ENCODE results near the gene FAM221B.
A peak's percentile ranks its signal among the peaks of the same experiment; 100 is the strongest.

The FAM221B gene

DNA sequence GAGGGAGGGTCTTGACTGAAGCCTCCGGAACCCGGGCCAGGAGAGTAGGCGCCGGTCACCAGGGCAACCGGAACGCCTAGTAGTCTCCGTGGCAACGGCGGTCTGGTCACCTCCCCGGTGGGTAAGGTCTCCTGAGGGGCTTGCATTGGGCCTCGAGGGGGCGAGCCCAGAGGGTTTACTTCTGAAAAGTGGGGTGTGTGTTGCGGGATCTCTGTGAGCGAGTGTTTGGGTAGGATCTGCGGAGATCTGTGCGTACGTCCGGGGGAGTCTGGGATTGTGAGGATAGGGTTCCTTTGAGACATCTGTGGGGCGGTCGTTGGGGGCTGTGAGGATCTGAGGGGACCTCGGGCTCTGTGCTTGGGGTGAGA lies at the start of gene FAM221B:
Gene FAM221B (minus strand): TSS at position 17 of the 368 bp plus-strand sequence. CDS start 2,571 bp downstream, outside the sequence.
- CTCF ChIA-PET: no interaction called here
- 0 out of 2 replicates have a peak, but pooled peaks have one; percentile 21 for TF ChIP-seq L3MBTL2 (conservative IDR thresholded peaks at IDR 0.05)
- no peak for TF ChIP-seq FOXM1 (IDR thresholded peaks at IDR 0.05; ENCODE audit: borderline replicate concordance)
- POLR2A ChIA-PET: interaction anchor here (0.6 to 1.9 kb wide), 3 partner anchors 15 to 216 kb away, joined by 3 to 9 read pairs (median 3); partner anchors contain the start of gene HINT2
- DNase-seq (ENCODE audit: extremely low spot score): peak; percentile 9

DNA sequence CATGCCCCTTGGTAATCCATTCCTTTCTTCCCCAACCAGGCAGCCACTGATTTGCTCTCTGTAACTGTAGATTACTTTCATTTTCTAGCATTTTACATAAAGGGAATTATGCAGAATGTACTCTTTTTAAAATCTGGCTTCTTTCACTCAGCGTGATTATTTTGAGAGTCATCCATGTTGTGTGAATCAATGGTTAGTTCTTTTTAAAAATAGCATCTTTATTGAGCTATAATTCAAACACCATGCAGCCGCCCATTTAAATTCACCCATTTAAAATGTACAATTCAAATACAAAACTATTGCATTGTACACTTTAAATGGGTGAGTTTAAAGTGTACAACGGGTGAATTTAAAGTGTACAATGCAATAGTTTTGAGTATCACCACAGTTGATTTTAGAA lies 44.0 kb upstream of the FAM221B start:
- no peak for TF ChIP-seq SP1 (IDR thresholded peaks at IDR 0.05)
- TF ChIP-seq LEF1 (IDR thresholded peaks at IDR 0.05; ENCODE audit: borderline replicate concordance): no peak
- TF ChIP-seq ZNF384 (IDR thresholded peaks at IDR 0.05): no peak
- TF ChIP-seq ARNT (IDR thresholded peaks at IDR 0.05): no peak
- DNase-seq (ENCODE audit: extremely low spot score): no peak
- ChIA-PET CTCF (no interaction called here), POLR2A (no interaction called here)

DNA sequence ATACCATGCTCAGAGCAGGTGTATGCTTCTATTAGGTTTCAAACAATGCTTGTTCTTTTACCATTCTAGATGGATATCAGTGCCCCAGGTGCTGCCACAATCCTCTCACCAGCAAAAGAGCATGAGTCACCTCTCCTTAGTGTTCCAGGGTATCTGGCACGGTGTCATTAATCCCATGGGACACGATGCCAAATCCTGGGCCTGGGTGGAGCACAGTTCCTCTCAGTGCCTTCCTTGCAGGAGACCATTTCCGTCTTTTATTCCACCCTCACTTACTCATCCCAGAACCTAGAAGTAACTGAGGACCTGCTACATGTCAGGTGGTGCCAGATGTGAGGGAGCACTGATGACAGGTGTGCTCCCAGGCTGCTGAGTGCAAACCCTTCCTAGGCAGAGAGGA lies 43.0 kb upstream of the FAM221B start:
- DNase-seq (ENCODE audit: extremely low spot score): no peak
- ChIA-PET CTCF (no interaction called here), POLR2A (no interaction called here)
- TF ChIP-seq LEF1 (IDR thresholded peaks at IDR 0.05; ENCODE audit: borderline replicate concordance) (no peak), ELF4 (IDR thresholded peaks at IDR 0.05) (no peak), NFRKB (IDR thresholded peaks at IDR 0.05) (no peak), SP1 (IDR thresholded peaks at IDR 0.05) (no peak), FOXM1 (IDR thresholded peaks at IDR 0.05; ENCODE audit: borderline replicate concordance) (no peak), L3MBTL2 (conservative IDR thresholded peaks at IDR 0.05) (no peak)

DNA sequence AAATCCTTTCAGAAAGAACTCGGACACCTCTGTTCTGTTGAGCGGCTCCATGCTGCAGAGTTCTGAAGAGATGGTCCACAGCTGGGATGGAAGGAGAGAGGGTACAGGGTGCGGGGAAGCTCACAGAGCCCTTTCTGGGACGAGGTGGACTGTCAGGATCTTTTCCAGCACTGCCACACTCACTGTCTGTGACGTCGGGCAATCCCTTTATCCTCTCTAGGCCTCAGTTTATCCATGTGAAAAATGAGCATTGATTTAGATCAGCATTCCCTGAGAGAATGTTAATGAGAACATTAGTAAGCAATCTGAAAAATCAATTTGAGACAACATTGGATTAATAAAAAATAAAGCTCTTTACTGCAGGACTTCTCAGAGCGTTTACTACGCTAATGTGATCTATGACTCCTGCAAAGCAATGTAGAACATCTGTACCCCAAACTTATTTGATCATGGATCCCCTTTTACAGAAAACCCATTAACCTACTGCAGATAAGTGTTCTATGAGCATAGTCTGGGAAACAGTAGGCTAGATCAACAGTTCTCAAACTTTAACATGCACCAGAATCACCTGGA lies 41.9 kb upstream of the FAM221B start, which contains the start of gene OR13J1:
Gene OR13J1 (minus strand): TSS at position 51 of the 573 bp plus-strand sequence. CDS start 0 bp downstream, at position 51.
- no peak for TF ChIP-seq HDGF (IDR thresholded peaks at IDR 0.05; ENCODE audit: borderline replicate concordance)
- no peak for TF ChIP-seq ZNF384 (IDR thresholded peaks at IDR 0.05)
- no peak for TF ChIP-seq TARDBP (IDR thresholded peaks at IDR 0.05)
- no peak for TF ChIP-seq L3MBTL2 (conservative IDR thresholded peaks at IDR 0.05)
- no peak for TF ChIP-seq NFRKB (IDR thresholded peaks at IDR 0.05)
- TF ChIP-seq BHLHE40 (IDR thresholded peaks at IDR 0.05; ENCODE audit: borderline replicate concordance): no peak
- TF ChIP-seq FOXK2 (IDR thresholded peaks at IDR 0.05): no peak
- TF ChIP-seq ELF4 (IDR thresholded peaks at IDR 0.05): no peak
- DNase-seq (ENCODE audit: extremely low spot score): no peak
- ChIA-PET POLR2A (no interaction called here), CTCF (no interaction called here)

GRCh38 chr9:35869621-35870216 lies 41.2 kb upstream of the FAM221B start:
- CTCF ChIA-PET: no interaction called here
- TF ChIP-seq BHLHE40 (IDR thresholded peaks at IDR 0.05; ENCODE audit: borderline replicate concordance) (no peak), HDGF (IDR thresholded peaks at IDR 0.05; ENCODE audit: borderline replicate concordance) (no peak), ARNT (IDR thresholded peaks at IDR 0.05) (no peak), L3MBTL2 (conservative IDR thresholded peaks at IDR 0.05) (no peak)
- DNase-seq (ENCODE audit: extremely low spot score): no peak
- POLR2A ChIA-PET: no interaction called here

DNA sequence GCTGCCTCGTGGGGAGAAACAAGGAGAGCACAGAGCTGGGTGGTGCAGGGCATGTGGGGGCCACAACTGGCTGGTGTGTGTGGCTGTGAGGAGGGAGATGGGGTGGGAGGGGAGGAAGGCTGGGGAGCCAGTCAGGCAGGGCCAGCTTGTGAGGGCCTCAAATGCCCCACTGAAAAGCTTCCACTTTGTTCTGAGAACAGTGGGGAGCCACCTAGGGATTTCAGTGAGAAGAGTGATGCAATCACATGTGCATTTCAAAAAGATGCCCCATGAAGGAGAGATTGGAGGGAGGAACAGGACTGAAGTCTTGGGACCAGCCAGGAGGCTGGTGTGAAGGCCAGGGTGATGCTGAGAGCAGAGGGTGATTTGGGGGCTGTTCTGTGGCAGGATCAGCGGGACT lies 40.4 kb upstream of the FAM221B start:
- no peak for DNase-seq (ENCODE audit: extremely low spot score)
- POLR2A ChIA-PET: no interaction called here
- CTCF ChIA-PET: no interaction called here
- TF ChIP-seq SP1 (IDR thresholded peaks at IDR 0.05): no peak

DNA sequence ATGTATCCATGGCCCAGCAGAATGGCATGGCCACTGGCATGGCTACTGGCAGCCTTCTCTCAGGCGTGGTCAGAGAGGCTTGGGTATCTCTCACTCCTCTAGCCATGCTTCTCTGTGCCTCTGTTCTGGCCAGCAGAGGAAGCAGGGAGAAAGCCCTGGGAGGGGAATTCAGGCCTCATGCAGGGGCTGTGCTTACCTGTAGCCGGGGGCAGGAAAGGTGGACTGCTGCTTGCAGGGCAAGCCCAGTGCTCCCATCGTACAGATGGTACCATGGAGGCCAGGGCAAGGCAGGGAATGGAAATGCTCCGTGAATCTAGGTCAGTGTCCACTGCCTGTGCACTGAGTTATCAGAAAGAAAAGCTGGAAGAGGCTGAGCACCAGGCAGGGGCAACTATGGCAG lies 39.0 kb upstream of the FAM221B start:
- POLR2A ChIA-PET: no interaction called here
- CTCF ChIA-PET: no interaction called here
- TF ChIP-seq SUZ12 (IDR thresholded peaks at IDR 0.05) (no peak), TARDBP (IDR thresholded peaks at IDR 0.05) (no peak), FOXM1 (IDR thresholded peaks at IDR 0.05; ENCODE audit: borderline replicate concordance) (no peak), SP1 (IDR thresholded peaks at IDR 0.05) (no peak), NFRKB (IDR thresholded peaks at IDR 0.05) (no peak), BHLHE40 (IDR thresholded peaks at IDR 0.05; ENCODE audit: borderline replicate concordance) (no peak), LEF1 (IDR thresholded peaks at IDR 0.05; ENCODE audit: borderline replicate concordance) (no peak), CTBP1 (IDR thresholded peaks at IDR 0.05; ENCODE audit: borderline replicate concordance) (no peak), ARNT (IDR thresholded peaks at IDR 0.05) (no peak), ELF4 (IDR thresholded peaks at IDR 0.05) (no peak), HDGF (IDR thresholded peaks at IDR 0.05; ENCODE audit: borderline replicate concordance) (no peak), FOXK2 (IDR thresholded peaks at IDR 0.05) (no peak), L3MBTL2 (conservative IDR thresholded peaks at IDR 0.05) (no peak)
- TF ChIP-seq, protein P1, sequence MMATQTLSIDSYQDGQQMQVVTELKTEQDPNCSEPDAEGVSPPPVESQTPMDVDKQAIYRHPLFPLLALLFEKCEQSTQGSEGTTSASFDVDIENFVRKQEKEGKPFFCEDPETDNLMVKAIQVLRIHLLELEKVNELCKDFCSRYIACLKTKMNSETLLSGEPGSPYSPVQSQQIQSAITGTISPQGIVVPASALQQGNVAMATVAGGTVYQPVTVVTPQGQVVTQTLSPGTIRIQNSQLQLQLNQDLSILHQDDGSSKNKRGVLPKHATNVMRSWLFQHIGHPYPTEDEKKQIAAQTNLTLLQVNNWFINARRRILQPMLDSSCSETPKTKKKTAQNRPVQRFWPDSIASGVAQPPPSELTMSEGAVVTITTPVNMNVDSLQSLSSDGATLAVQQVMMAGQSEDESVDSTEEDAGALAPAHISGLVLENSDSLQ (IDR thresholded peaks at IDR 0.05): no peak
- DNase-seq (ENCODE audit: extremely low spot score): no peak

DNA sequence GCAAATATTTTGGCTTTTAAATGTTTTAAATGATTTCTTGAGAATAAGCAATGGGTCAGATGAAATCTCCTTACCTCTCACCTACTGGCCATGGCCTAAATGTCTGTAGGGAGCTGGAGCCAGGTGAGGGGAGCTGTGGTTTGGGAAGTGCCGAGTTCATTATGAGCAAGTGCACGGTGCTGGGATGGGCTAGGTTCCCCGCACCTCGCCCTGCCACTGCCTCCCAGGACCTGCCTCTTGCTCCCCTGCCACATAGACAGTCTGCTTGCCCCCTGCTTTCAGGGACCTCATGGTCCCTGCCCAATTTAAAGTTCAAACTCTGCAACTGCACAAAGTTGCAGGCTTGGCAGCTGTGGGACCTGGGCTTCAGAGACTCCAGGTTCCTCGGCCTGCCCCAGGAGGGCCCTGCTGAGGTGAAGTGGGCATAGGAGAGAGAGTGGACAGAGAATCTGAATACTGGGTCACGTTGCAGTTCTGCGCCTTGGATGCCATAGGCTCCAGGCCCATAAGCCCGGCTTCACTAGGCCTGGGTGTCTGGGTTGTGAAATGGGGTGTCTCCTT lies 36.2 kb upstream of the FAM221B start:
- no peak for TF ChIP-seq NFRKB (IDR thresholded peaks at IDR 0.05)
- TF ChIP-seq SP1 (IDR thresholded peaks at IDR 0.05): no peak
- TF ChIP-seq ELF4 (IDR thresholded peaks at IDR 0.05): no peak
- TF ChIP-seq FOXK2 (IDR thresholded peaks at IDR 0.05): no peak
- DNase-seq (ENCODE audit: extremely low spot score): no peak
- ChIA-PET CTCF (interaction anchor here (1.0 kb wide), 1 partner anchor 18 kb away, joined by 3 read pairs; no protein-coding TSS in a partner anchor), POLR2A (no interaction called here)

Data from HEK293T (cell line).